Dendritic cell treated with granulocyte-macrophage colony-stimulating factor and Interleukin-4, amounts not matched to agents 40 ng/mL and 50 ng/mL, for 4 days (primary cell): Measurements from ENCODE around the gene CHDH.

ENCODE experiments used
- H3K27ac Mint-ChIP-seq: one replicate; pipeline ENCODE4 v1.8.0; 2022; ENCODE audit warnings: mild to moderate bottlenecking, mixed read lengths
- H3K27me3 Mint-ChIP-seq: one replicate; pipeline ENCODE4 v1.8.0; 2022; ENCODE audit warnings: mild to moderate bottlenecking, mixed read lengths
- H3K36me3 Mint-ChIP-seq: one replicate; pipeline ENCODE4 v1.8.0; 2022; ENCODE audit warnings: low read depth, mixed read lengths
- H3K4me1 Mint-ChIP-seq: one replicate; pipeline ENCODE4 v1.8.0; 2022; ENCODE audit warnings: low read depth, mixed read lengths
- H3K4me3 Mint-ChIP-seq: one replicate; pipeline ENCODE4 v1.8.0; 2022; ENCODE audit warnings: mild to moderate bottlenecking, moderate library complexity, mixed read lengths
- H3K9me3 Mint-ChIP-seq: one replicate; pipeline ENCODE4 v1.8.0; 2022; ENCODE audit warnings: mixed read lengths
- intact Hi-C: fragments of 100-400 bp; cut with micrococcal nuclease; formaldehyde crosslinking; loops from one replicate; pipeline ENCODE4 v1.15.0; 2022

Gene CHDH

GRCh38 chr3:53773021-53773436 is 73.2 kb downstream of the CHDH start:
- Mint-ChIP-seq H3K9me3 (no peaks in the 10 kb centered on the region), H3K4me3 (no peak overlapping the region), H3K36me3 (peaks cover 31% of the 10 kb centered on the region), H3K27me3 (peaks cover 42% of the 10 kb centered on the region), H3K27ac (peak overlapping the region; percentile 3), H3K4me1 (peaks cover 32% of the 10 kb centered on the region)
- intact Hi-C loops, result no loop called here

DNA sequence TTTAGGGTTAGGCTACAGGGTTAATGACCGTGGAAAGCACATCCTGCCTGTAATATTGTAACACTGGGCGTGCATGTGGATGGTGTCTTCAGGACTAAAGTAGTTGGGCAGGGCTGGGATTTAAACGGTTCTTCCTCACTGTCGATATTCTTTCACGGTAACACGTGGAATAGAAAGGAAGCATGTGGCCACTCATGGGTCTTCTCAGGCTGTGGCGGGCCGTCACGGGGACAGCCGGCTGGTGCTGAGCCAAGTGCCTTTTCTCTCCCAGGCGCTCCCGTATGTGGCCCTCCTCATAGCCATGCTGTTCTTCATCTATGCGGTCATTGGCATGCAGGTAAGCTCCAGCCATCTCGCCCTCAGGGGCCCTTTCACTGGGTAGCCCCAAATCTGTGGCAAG is 73.7 kb downstream of the CHDH start:
- Mint-ChIP-seq H3K36me3 (peaks cover 31% of the 10 kb centered on the region), H3K9me3 (no peaks in the 10 kb centered on the region), H3K4me3 (no peak overlapping the region), H3K4me1 (peaks cover 35% of the 10 kb centered on the region), H3K27me3 (peaks cover 46% of the 10 kb centered on the region), H3K27ac (no peak overlapping the region)
- intact Hi-C loops, result no loop called here

- no peaks in the 10 kb centered on the region for H3K9me3 Mint-ChIP-seq
- H3K27me3 Mint-ChIP-seq, result peaks cover 50% of the 10 kb centered on the region
- no peak overlapping the region for H3K27ac Mint-ChIP-seq
- H3K4me1 Mint-ChIP-seq, result peaks cover 24% of the 10 kb centered on the region
- intact Hi-C loops, result no loop called here
- peaks cover 36% of the 10 kb centered on the region for H3K36me3 Mint-ChIP-seq
- no peak overlapping the region for H3K4me3 Mint-ChIP-seq
These were observed 77.5 kb downstream of the CHDH start for GRCh38 chr3:53768478-53769459.

DNA sequence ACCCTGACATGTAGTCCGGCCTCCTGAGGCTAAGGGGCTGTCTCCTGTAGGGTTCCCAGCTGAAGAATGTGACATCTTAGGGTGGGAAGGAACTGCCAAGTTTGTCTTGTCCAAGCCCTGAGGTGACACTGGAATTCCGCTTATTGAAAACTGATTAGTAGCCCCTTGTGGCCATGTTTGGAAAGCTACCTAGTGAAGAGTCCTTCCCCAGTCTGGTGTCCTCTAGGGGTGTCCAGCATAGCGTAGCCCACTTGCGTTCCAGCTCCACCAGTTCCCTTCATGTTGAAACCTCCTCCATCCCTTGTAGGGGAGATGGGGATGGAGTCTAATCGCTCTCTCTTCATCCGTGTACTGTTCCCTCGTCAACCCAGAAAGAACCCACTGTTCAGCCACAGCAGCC is 79.5 kb downstream of the CHDH start:
- H3K27ac Mint-ChIP-seq, result no peak overlapping the region
- intact Hi-C loops, result no loop called here

GRCh38 chr3:53765753-53766152 is 80.5 kb downstream of the CHDH start:
- Mint-ChIP-seq H3K27ac (no peak overlapping the region), H3K4me3 (no peak overlapping the region), H3K4me1 (peaks cover 12% of the 10 kb centered on the region), H3K27me3 (peaks cover 35% of the 10 kb centered on the region), H3K36me3 (peaks cover 45% of the 10 kb centered on the region), H3K9me3 (no peaks in the 10 kb centered on the region)
- intact Hi-C loops, result no loop called here

More for the DNA sequence above, 79.5 kb downstream of the CHDH start:
- Mint-ChIP-seq H3K36me3 (peaks cover 45% of the 10 kb centered on the region), H3K27me3 (peaks cover 40% of the 10 kb centered on the region), H3K4me1 (peaks cover 12% of the 10 kb centered on the region), H3K9me3 (no peaks in the 10 kb centered on the region), H3K4me3 (no peak overlapping the region)

DNA sequence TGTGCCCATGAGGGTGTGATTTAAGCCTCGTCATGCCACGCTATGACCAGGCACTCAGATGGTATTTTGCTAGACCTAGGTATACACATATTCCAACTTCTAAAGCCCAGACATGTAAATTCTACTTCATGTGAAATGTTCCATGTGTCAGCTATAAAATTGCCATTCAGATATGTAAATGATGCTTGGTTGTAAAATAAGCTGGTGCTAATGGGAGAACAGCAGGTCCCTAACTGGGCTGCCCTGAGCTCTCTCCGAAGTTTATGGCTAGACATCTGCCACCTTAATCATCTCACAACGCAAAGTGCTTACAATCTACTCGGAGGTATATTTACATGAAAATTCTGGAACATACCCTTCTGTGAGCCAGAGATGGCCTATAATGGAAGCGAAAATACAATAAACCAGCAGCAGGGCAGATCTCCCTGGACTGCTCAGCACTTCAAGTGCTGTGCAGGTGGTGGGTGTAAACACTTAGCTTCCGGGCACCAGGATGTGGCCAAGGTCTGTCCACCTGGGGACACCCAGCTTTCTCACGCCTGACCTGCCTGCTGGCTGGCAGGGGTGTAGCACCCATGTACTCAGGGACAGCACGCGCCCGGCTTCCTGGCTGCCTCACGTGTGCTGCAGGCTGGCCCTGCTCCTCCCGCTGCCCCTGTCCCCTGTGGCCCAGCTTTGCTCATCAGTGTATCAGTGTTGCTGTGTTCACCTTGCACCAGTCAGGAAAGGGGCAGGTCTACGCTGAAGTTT is 82.0 kb downstream of the CHDH start:
- H3K4me1 Mint-ChIP-seq, result peaks cover 8% of the 10 kb centered on the region
- peaks cover 26% of the 10 kb centered on the region for H3K27me3 Mint-ChIP-seq
- peaks cover 33% of the 10 kb centered on the region for H3K36me3 Mint-ChIP-seq
- H3K9me3 Mint-ChIP-seq, result no peaks in the 10 kb centered on the region
- intact Hi-C loops, result no loop called here
- H3K4me3 Mint-ChIP-seq, result no peak overlapping the region
- no peak overlapping the region for H3K27ac Mint-ChIP-seq

DNA sequence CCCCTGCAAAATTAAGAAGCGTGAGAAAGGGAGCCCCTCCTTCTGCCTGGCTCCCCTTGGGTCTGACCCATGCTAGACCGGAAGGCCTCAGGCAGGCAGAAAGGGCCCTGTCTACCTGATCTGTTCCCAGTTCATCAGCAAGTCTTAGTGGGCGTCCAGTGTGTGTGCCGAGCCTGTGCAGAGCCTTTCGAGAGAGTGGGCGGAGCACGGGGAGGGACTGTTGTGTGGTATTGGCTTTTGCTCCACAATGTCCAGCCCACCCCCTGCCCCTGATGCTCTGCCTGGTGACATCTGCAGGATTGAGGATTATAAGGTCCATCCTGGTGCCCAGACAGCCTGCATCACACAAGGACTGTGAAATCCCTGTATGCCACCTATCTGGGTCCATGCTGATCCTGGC is 82.9 kb downstream of the CHDH start:
- Mint-ChIP-seq H3K27me3 (peaks cover 25% of the 10 kb centered on the region), H3K4me3 (no peak overlapping the region), H3K27ac (peak overlapping the region; percentile 61), H3K36me3 (peaks cover 37% of the 10 kb centered on the region), H3K9me3 (no peaks in the 10 kb centered on the region), H3K4me1 (peaks cover 7% of the 10 kb centered on the region)
- intact Hi-C loops, result no loop called here
